OCI-LY1 (cell line): Measurements from ENCODE around the gene PSENEN.

Source experiments
- H2AFZ ChIP-seq: fragments of 200-600 bp; sonication (generic), shearing (Covaris generic); 2 replicates; pipeline ENCODE4 v1.6.0; 2014; ENCODE audit warnings: antibody characterized with exemption, mild to moderate bottlenecking, low read length
- H3F3A ChIP-seq: fragments of 200-600 bp; sonication (generic), shearing (Covaris generic); 2 replicates; pipeline ENCODE4 v1.6.0; 2014; ENCODE audit warnings: mild to moderate bottlenecking, antibody characterized with exemption, low read length, moderate library complexity; ENCODE audit not compliant: insufficient read depth
- H3K27ac ChIP-seq: fragments of 200-600 bp; sonication (generic); 2 replicates; pipeline ENCODE4 v1.5.1; 2014; ENCODE audit warnings: low read length, mixed run types, mild to moderate bottlenecking, low read depth; ENCODE audit not compliant: poor library complexity, severe bottlenecking
- H3K27me3 ChIP-seq: fragments of 200-600 bp; sonication (generic); 2 replicates; pipeline ENCODE4 v1.6.0; 2014; ENCODE audit warnings: antibody characterized with exemption, mild to moderate bottlenecking, low read length, moderate library complexity; ENCODE audit not compliant: insufficient read depth
- H3K36me3 ChIP-seq: fragments of 200-600 bp; sonication (generic); 2 replicates; pipeline ENCODE4 v1.6.1; 2014; ENCODE audit warnings: mild to moderate bottlenecking, antibody characterized with exemption, low read length, moderate library complexity, mixed read lengths; ENCODE audit not compliant: insufficient read depth
- H3K4me1 ChIP-seq: fragments of 200-600 bp; sonication (generic); 2 replicates; pipeline ENCODE4 v1.5.1; 2014; ENCODE audit warnings: mild to moderate bottlenecking, low read length, moderate library complexity; ENCODE audit not compliant: insufficient read depth, severe bottlenecking
- H3K4me2 ChIP-seq: fragments of 200-600 bp; sonication (generic), shearing (Covaris generic); 2 replicates; pipeline ENCODE4 v1.6.1; 2014; ENCODE audit warnings: low read length
- H3K4me3 ChIP-seq: fragments of 200-600 bp; sonication (generic); 2 replicates; pipeline ENCODE4 v1.5.1; 2014; ENCODE audit warnings: low read length, low read depth, mild to moderate bottlenecking, mixed read lengths; ENCODE audit not compliant: poor library complexity, severe bottlenecking
- H3K79me2 ChIP-seq: fragments of 200-600 bp; shearing (Covaris generic); 2 replicates; pipeline ENCODE4 v1.6.1; 2016; ENCODE audit warnings: mixed run types, low read length, mixed read lengths; ENCODE audit not compliant: insufficient read depth
- H3K9ac ChIP-seq: fragments of 200-600 bp; sonication (generic), shearing (Covaris generic); 2 replicates; pipeline ENCODE4 v1.6.1; 2014; ENCODE audit warnings: mild to moderate bottlenecking, low read length, mixed read lengths
- H3K9me2 ChIP-seq: fragments of 200-600 bp; sonication (generic), shearing (Covaris generic); 2 replicates; pipeline ENCODE4 v1.6.1; 2014; ENCODE audit warnings: low read depth, mild to moderate bottlenecking, low read length, mixed read lengths
- H3K9me3 ChIP-seq: fragments of 200-600 bp; shearing (Covaris generic); 2 replicates; pipeline ENCODE4 v1.6.1; 2014; ENCODE audit warnings: low read length, mixed read lengths
- H4K20me1 ChIP-seq: fragments of 200-600 bp; sonication (generic), shearing (Covaris generic); 2 replicates; pipeline ENCODE4 v1.6.0; 2016; ENCODE audit warnings: mild to moderate bottlenecking, low read length; ENCODE audit not compliant: insufficient read depth
- EZH2 ChIP-seq: fragments of 200-600 bp; sonication (generic), shearing (Covaris generic); IDR thresholded peaks from 2 replicates; pipeline ENCODE4 v1.8.0; 2017; ENCODE audit warnings: borderline replicate concordance, mixed run types, mild to moderate bottlenecking, antibody characterized with exemption, low read length, moderate library complexity, mixed read lengths
- TF ChIP-seq, protein P1 (sequence below): fragments of 200-600 bp; sonication (generic), shearing (Covaris generic); IDR thresholded peaks from 2 replicates; pipeline ENCODE4 v1.5.1; 2017; ENCODE audit warnings: mild to moderate bottlenecking, antibody characterized with exemption, low read length, moderate library complexity, mixed read lengths

PSENEN gene

DNA sequence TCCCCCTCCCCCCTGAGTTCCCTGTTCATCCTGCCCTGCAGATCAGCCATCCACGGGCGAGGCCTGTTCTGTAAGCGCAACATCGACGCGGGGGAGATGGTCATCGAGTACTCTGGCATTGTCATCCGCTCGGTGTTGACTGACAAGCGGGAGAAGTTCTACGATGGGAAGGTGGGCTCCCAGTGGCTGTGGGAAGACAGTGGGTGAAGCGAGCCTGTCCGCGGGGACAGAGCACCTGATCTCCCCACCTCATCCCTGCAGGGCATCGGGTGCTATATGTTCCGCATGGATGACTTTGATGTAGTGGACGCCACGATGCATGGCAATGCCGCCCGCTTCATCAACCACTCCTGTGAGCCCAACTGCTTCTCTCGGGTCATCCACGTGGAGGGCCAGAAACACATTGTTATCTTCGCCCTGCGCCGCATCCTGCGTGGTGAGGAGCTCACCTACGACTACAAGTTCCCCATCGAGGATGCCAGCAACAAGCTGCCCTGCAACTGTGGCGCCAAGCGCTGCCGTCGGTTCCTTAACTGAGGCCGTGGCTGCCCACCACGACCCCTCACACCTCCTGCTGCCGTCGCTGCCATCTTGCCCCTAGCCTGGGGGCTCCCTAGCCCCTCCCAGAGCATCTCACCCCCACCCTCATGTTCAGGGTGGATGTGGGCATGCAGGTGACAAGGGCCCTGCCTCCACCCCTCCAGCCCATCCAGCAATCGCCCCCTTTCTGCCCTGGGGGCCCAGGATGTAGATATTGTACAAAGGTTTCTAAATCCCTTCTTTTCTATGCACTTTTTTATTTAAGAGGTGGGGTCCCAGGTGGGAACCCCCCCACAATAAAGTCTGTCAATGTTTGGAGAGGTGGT lies 7.2 kb upstream of the PSENEN start:
- H3K9me2 ChIP-seq: no peaks in the 10 kb centered on the region
- no peak overlapping the region for H2AFZ ChIP-seq
- H3K27me3 ChIP-seq: no peaks in the 10 kb centered on the region
- TF ChIP-seq, protein P1, sequence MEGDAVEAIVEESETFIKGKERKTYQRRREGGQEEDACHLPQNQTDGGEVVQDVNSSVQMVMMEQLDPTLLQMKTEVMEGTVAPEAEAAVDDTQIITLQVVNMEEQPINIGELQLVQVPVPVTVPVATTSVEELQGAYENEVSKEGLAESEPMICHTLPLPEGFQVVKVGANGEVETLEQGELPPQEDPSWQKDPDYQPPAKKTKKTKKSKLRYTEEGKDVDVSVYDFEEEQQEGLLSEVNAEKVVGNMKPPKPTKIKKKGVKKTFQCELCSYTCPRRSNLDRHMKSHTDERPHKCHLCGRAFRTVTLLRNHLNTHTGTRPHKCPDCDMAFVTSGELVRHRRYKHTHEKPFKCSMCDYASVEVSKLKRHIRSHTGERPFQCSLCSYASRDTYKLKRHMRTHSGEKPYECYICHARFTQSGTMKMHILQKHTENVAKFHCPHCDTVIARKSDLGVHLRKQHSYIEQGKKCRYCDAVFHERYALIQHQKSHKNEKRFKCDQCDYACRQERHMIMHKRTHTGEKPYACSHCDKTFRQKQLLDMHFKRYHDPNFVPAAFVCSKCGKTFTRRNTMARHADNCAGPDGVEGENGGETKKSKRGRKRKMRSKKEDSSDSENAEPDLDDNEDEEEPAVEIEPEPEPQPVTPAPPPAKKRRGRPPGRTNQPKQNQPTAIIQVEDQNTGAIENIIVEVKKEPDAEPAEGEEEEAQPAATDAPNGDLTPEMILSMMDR: no peak
- no peak for TF ChIP-seq EZH2
- no peaks in the 10 kb centered on the region for H3F3A ChIP-seq
- H3K79me2 ChIP-seq: no peaks in the 10 kb centered on the region
- peaks cover 55% of the 10 kb centered on the region for H3K36me3 ChIP-seq
- H4K20me1 ChIP-seq: no peaks in the 10 kb centered on the region
- H3K27ac ChIP-seq: no peak overlapping the region
- no peaks in the 10 kb centered on the region for H3K9me3 ChIP-seq
- H3K4me1 ChIP-seq: peaks cover 33% of the 10 kb centered on the region
- no peak overlapping the region for H3K4me2 ChIP-seq
- H3K4me3 ChIP-seq: no peak overlapping the region
- no peak overlapping the region for H3K9ac ChIP-seq

DNA sequence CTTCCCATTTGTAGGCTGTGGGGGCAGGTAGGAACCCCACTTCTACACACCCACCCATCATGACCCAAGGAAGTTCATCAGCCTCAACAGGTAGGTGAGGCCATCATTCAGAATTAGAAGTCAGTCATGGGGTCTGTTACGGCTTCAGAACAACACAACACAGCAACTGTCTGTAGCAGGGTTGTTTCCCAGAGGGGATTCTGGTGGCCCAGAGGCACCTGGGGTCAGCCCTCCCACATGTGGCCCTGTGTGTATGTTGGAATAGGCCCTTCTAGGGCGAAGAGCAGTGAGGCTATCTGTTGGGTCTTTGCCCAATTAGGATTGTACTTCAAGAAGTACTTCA lies 6.6 kb upstream of the PSENEN start:
- Histone ChIP-seq H3F3A (no peaks in the 10 kb centered on the region), H3K27ac (no peak overlapping the region), H3K9me3 (no peaks in the 10 kb centered on the region), H3K36me3 (peaks cover 49% of the 10 kb centered on the region), H3K4me1 (peaks cover 39% of the 10 kb centered on the region), H3K79me2 (no peaks in the 10 kb centered on the region), H3K9me2 (no peaks in the 10 kb centered on the region), H4K20me1 (no peaks in the 10 kb centered on the region), H3K9ac (no peak overlapping the region), H2AFZ (no peak overlapping the region), H3K4me3 (no peak overlapping the region), H3K27me3 (no peaks in the 10 kb centered on the region), H3K4me2 (no peak overlapping the region)
- TF ChIP-seq EZH2: no peak
- TF ChIP-seq, protein P1: no peak

DNA sequence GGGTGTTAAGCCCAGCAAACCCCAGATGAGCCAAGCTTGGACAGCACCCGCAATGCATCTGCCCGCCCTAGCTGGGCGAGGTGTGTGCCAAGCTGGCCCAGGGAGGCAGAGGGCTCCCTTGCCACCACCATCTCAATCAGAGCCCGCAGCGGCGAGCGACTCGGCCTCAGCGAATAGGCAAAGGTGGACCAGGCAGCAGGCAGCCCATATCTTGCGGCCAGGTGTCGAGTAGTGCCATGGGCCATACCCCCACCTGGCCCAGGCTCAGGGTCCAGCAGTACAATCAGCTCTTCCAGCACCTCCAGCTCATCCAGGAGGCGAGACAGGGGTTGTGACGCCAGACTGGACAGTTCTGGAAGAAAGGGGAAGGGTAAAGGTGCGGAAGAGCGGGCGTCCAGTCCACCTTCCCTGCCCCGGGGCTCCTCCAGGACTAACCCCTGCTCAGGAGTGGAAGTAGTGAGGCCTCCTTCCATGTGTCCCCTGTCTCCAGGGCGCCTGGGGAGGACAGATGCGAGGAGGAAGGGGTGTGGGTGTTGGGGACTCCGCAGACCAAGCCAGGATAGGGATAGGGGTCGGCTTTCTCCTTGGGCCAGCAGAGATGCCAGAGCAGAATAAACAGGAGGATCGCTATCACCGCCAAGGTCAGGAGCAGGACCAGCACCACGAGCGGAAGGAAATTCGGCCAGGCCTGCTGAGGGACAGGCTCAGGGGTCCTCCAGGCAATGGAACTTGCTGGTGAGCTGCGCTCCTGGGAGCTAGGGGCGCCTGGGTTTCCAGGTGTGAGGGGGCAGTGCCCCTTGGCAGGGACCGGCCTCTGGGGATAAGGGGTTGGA lies 6.0 kb upstream of the PSENEN start:
- H3K27ac ChIP-seq: no peak overlapping the region
- H3K9me2 ChIP-seq: no peaks in the 10 kb centered on the region
- H3K4me1 ChIP-seq: peaks cover 45% of the 10 kb centered on the region
- no peaks in the 10 kb centered on the region for H4K20me1 ChIP-seq
- H3K27me3 ChIP-seq: no peaks in the 10 kb centered on the region
- peak overlapping the region; percentile 72 for H3K9ac ChIP-seq
- peaks cover 42% of the 10 kb centered on the region for H3K36me3 ChIP-seq
- TF ChIP-seq EZH2: no peak
- no peaks in the 10 kb centered on the region for H3K79me2 ChIP-seq
- no peaks in the 10 kb centered on the region for H3K9me3 ChIP-seq
- H3K4me3 ChIP-seq: peak overlapping the region; percentile 71
- H2AFZ ChIP-seq: no peak overlapping the region
- H3F3A ChIP-seq: no peaks in the 10 kb centered on the region
- H3K4me2 ChIP-seq: peak overlapping the region; percentile 98
